ENCODE data around the gene REX1BD. TPM values are rescaled to one million over a fixed set of nuclear protein-coding genes. Genes with fewer than 3 reads are reported as not detected.

Gene REX1BD
- total and polyA plus RNA-seq, 2 donors (not counting 3 experiments of a cell fraction or from before 2014, with no cell fraction given) = 64.4 to 90.9 TPM

DNA sequence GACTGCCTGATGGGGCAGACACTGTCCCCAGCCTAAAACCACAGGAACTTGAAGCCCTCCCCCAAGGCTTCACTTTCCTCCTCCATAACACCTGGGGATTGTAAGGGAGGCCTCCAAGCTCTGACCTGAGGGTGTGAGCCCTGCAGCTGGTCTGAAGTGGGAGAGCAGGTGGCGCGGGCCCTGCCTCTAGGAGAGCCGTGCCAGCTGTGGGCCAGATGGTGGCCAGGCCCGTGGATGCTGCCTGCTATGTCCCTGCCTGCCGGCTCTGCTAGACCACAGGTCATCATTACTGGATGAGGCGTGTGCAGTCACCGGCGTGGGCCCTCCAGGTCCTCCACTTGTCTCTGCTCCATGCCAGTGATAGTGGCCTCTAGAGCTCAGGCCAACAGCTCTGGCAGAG is 44.7 kb downstream of the REX1BD start:
- H3K27ac ChIP-seq (ENCODE audit: insufficient read depth, low read depth, low read length) = no peak overlapping the region
- no peaks in the 10 kb centered on the region for H3K27me3 ChIP-seq (ENCODE audit: control insufficient read depth in 2 of 2, insufficient read depth in 2 of 2, low read length in 2 of 2)
- no peaks in the 10 kb centered on the region for H3K9me1 ChIP-seq (replicated peaks; ENCODE audit: control insufficient read depth, extremely low read depth, insufficient read depth, low read length)
- no peak overlapping the region for H3K4me3 ChIP-seq (replicated peaks in 1 of 3; ENCODE audit: insufficient read depth in 1 of 3, low read depth in 1 of 3, low read length in 3 of 3)
- CTCF ChIA-PET = no interaction called here
- POLR2A ChIA-PET = no interaction called here
- no peaks in the 10 kb centered on the region for H3K79me2 ChIP-seq (ENCODE audit: control insufficient read depth, insufficient read depth, low read length)
- DNase-seq (ENCODE audit: low read depth, low spot score) = no peak
- no peak overlapping the region for H3K9ac ChIP-seq (replicated peaks; ENCODE audit: extremely low read depth, insufficient read depth, low read length)
- H4K20me1 ChIP-seq (replicated peaks; ENCODE audit: control insufficient read depth, extremely low read depth, insufficient read depth, low read length) = no peaks in the 10 kb centered on the region
- TF ChIP-seq POLR2AphosphoS5 (IDR thresholded peaks at IDR 0.05; ENCODE audit: insufficient read depth, low read depth, low read length) = no peak
- H3K36me3 ChIP-seq (ENCODE audit: control insufficient read depth in 2 of 2, extremely low read depth in 1 of 2, insufficient read depth in 2 of 2, low read length in 2 of 2) = no peaks in the 10 kb centered on the region
- H2AFZ ChIP-seq (ENCODE audit: low read depth, low read length) = no peak overlapping the region
- intact Hi-C loops (cut with micrococcal nuclease) (no loop called here), dilution Hi-C loops (cut with MboI; ENCODE audit: extremely low pct_ligation_motif_present, low sequenced_read_pairs) (no loop called here)
- no peaks in the 10 kb centered on the region for H3K9me3 ChIP-seq (replicated peaks; ENCODE audit: control insufficient read depth, insufficient read depth, low read length)
- FAIRE-seq = no peak
- H3K4me1 ChIP-seq (ENCODE audit: control insufficient read depth, extremely low read depth, insufficient read depth, low read length) = peaks cover 4% of the 10 kb centered on the region
- H3K4me2 ChIP-seq (ENCODE audit: insufficient read depth, low read length) = no peak overlapping the region
- BruUV-seq (replicated peaks) = no TSS peak

DNA sequence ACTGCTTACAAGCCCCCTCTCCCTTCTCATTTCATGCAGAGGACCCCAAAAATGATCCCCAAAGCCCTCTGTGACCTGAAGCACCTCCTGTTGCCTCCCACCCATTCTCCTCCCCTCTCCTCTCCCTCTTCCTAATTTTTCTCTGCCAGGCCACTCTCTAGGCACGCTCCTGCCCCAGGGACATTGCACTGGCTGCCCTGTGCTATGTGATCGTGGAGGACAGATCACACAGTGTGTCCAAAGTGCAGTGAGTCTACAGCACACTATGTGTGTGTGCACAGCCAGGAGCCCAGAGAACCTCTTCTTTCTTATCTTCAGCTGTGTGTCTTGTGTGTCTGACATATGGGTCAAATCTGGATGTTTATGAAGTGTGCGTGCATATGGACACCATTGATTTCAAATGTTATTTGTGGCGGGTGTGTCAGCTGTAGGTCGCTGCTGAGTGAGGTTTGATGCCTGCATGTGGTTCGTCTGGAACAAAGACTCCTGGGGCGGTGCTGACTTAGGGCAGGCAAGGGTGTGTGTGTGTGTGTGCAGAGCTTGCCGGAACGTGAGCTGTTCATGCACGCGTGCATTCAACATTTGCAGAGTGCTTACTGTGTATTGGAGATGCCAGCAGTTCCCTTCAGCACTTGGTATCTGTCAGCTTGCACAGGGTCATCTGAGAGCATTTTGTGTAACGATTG is 46.2 kb downstream of the REX1BD start:
- no peak overlapping the region for H3K9ac ChIP-seq (replicated peaks; ENCODE audit: extremely low read depth, insufficient read depth, low read length)
- H3K79me2 ChIP-seq (ENCODE audit: control insufficient read depth, insufficient read depth, low read length) = no peaks in the 10 kb centered on the region
- dilution Hi-C loops (cut with MboI; ENCODE audit: extremely low pct_ligation_motif_present, low sequenced_read_pairs) = no loop called here
- no TSS peak for BruUV-seq (replicated peaks)
- no peak overlapping the region for H3K4me3 ChIP-seq (replicated peaks in 1 of 3; ENCODE audit: insufficient read depth in 1 of 3, low read depth in 1 of 3, low read length in 3 of 3)
- H3K27ac ChIP-seq (ENCODE audit: insufficient read depth, low read depth, low read length) = no peak overlapping the region
- no peaks in the 10 kb centered on the region for H3K9me3 ChIP-seq (replicated peaks; ENCODE audit: control insufficient read depth, insufficient read depth, low read length)
- FAIRE-seq = no peak
- CTCF ChIA-PET = interaction anchor here (1.2 kb wide), 1 partner anchor 14 kb away, joined by 8 read pairs; no protein-coding TSS in a partner anchor
- H3K36me3 ChIP-seq (ENCODE audit: control insufficient read depth in 2 of 2, extremely low read depth in 1 of 2, insufficient read depth in 2 of 2, low read length in 2 of 2) = no peaks in the 10 kb centered on the region
- DNase-seq (ENCODE audit: low read depth, low spot score) = no peak
- no peaks in the 10 kb centered on the region for H4K20me1 ChIP-seq (replicated peaks; ENCODE audit: control insufficient read depth, extremely low read depth, insufficient read depth, low read length)
- H2AFZ ChIP-seq (ENCODE audit: low read depth, low read length) = no peak overlapping the region
- H3K4me2 ChIP-seq (ENCODE audit: insufficient read depth, low read length) = no peak overlapping the region
- peaks cover 4% of the 10 kb centered on the region for H3K4me1 ChIP-seq (ENCODE audit: control insufficient read depth, extremely low read depth, insufficient read depth, low read length)
- no peaks in the 10 kb centered on the region for H3K9me1 ChIP-seq (replicated peaks; ENCODE audit: control insufficient read depth, extremely low read depth, insufficient read depth, low read length)
- no peak for TF ChIP-seq POLR2A (IDR thresholded peaks at IDR 0.05; ENCODE audit: low read depth, low read length)
- TF ChIP-seq EZH2 (IDR thresholded peaks at IDR 0.05; ENCODE audit: borderline replicate concordance, low read depth, low read length, severe bottlenecking) = no peak
- no peaks in the 10 kb centered on the region for H3K27me3 ChIP-seq (ENCODE audit: control insufficient read depth in 2 of 2, insufficient read depth in 2 of 2, low read length in 2 of 2)
- intact Hi-C loops (cut with micrococcal nuclease) = no loop called here
- POLR2A ChIA-PET = no interaction called here
